HEK293 (cell line): Measurements from ENCODE around the gene PDE1C.

Source experiments
- BCL11A ChIP-seq: fragments of 450-650 bp; formaldehyde crosslinking; IDR thresholded peaks from 2 replicates; pipeline ENCODE4 v1.5.1; 2016; ENCODE audit warnings: low read depth, missing biosample characterization, missing genetic modification characterization
- IKZF3 ChIP-seq: fragments of 450-650 bp; IDR thresholded peaks from 2 replicates; pipeline ENCODE4 v1.5.0; 2018; ENCODE audit warnings: missing biosample characterization, mild to moderate bottlenecking, missing genetic modification characterization, moderate library complexity
- RBAK ChIP-seq: fragments of 450-650 bp; formaldehyde crosslinking; IDR thresholded peaks from 2 replicates; pipeline ENCODE4 v1.5.1; 2016; ENCODE audit warnings: missing biosample characterization, missing genetic modification characterization
- SALL2 ChIP-seq: fragments of 450-650 bp; formaldehyde crosslinking; IDR thresholded peaks from 2 replicates; pipeline ENCODE4 v1.5.0; 2017; ENCODE audit warnings: missing biosample characterization, mild to moderate bottlenecking, missing genetic modification characterization, borderline replicate concordance
- ZNF112 ChIP-seq: fragments of 450-650 bp; formaldehyde crosslinking; IDR thresholded peaks from 2 replicates; pipeline ENCODE4 v1.5.0; 2017; ENCODE audit warnings: missing biosample characterization, missing genetic modification characterization
- ZNF146 ChIP-seq: fragments of 450-650 bp; formaldehyde crosslinking; IDR thresholded peaks from 2 replicates; pipeline ENCODE4 v1.5.1; 2016; ENCODE audit warnings: missing biosample characterization, missing genetic modification characterization
- TF ChIP-seq, protein P1 (sequence below): fragments of 450-650 bp; formaldehyde crosslinking; IDR thresholded peaks from 2 replicates; pipeline ENCODE4 v1.5.1; 2016; ENCODE audit warnings: missing biosample characterization, missing genetic modification characterization

DNA sequence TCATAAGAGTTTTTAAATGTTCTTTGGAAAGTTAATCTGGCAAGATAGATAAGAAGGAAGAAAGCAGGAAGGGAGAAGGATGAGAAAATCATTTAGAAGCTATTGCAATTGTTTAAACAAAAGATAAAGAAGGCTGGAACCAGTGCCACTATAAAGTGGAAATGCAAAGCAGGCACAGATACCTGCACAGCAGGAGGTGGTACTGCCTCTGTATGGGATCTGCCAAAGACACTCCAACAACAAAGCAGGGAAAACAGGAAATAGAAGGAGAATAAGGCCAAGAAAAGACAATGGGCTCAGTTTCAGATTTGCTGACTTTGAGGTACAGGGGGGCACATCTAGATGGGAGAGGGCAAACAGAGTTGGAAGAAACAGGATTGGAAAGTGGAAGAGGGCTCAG lies 244.6 kb downstream of the PDE1C start:
- no peak for TF ChIP-seq BCL11A (tag by site-specific recombination)
- no peak for TF ChIP-seq ZNF112 (tag by site-specific recombination)
- TF ChIP-seq, protein P1, sequence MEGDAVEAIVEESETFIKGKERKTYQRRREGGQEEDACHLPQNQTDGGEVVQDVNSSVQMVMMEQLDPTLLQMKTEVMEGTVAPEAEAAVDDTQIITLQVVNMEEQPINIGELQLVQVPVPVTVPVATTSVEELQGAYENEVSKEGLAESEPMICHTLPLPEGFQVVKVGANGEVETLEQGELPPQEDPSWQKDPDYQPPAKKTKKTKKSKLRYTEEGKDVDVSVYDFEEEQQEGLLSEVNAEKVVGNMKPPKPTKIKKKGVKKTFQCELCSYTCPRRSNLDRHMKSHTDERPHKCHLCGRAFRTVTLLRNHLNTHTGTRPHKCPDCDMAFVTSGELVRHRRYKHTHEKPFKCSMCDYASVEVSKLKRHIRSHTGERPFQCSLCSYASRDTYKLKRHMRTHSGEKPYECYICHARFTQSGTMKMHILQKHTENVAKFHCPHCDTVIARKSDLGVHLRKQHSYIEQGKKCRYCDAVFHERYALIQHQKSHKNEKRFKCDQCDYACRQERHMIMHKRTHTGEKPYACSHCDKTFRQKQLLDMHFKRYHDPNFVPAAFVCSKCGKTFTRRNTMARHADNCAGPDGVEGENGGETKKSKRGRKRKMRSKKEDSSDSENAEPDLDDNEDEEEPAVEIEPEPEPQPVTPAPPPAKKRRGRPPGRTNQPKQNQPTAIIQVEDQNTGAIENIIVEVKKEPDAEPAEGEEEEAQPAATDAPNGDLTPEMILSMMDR: no peak
- no peak for TF ChIP-seq RBAK (tag by site-specific recombination)
- TF ChIP-seq IKZF3 (tag by site-specific recombination): no peak
- no peak for TF ChIP-seq ZNF146 (tag by site-specific recombination)
- no peak for TF ChIP-seq SALL2 (tag by site-specific recombination)
